H1 (cell line): Measurements from ENCODE around the gene MFAP3L. TPM values are rescaled to one million over a fixed set of nuclear protein-coding genes. Genes with fewer than 3 reads are reported as not detected.

Experiments used
- CTCF ChIA-PET: fragments of 300-600 bp; sonication (Branson Sonifier 250); formaldehyde crosslinking; loops from one replicate; lab custom pipeline; 2021; ENCODE audit not compliant: partially characterized antibody; lab: Charles Lee
- POLR2A ChIA-PET: fragments of 300-600 bp; sonication (Branson Sonifier 250); formaldehyde crosslinking; loops from one replicate; lab custom pipeline; 2021; ENCODE audit warnings: inconsistent platforms; ENCODE audit not compliant: partially characterized antibody; lab: Charles Lee
- DNase-seq, 2 experiments: peaks; one replicate each; pipeline versions ENCODE4 v3.0.0 to v3.0.0-alpha.2; 2010 to 2022; ENCODE audit warnings: low spot score in 2 of 2, low read depth in 1 of 2, mixed read lengths in 1 of 2
- FAIRE-seq: peaks from 2 replicates; lab custom pipeline; 2011; peaks lifted over from hg19 to GRCh38; lab: Jason Lieb, UNC
- H2AFZ ChIP-seq: 2 replicates; pipeline ENCODE4 v1.8.1; 2012; ENCODE audit warnings: low read length, inconsistent platforms
- H2AK5ac ChIP-seq: 2 replicates; pipeline ENCODE4 v1.6.1; 2013; ENCODE audit warnings: low read depth, low read length
- H2BK120ac ChIP-seq: replicated peaks from 2 replicates; pipeline ENCODE3; 2013; ENCODE audit warnings: low read depth, low read length, inconsistent platforms
- H2BK12ac ChIP-seq: 2 replicates; pipeline ENCODE4 v1.6.1; 2013; ENCODE audit warnings: low read depth, low read length
- H2BK15ac ChIP-seq: 2 replicates; pipeline ENCODE4 v1.6.1; 2013; ENCODE audit warnings: low read length
- H2BK20ac ChIP-seq: 2 replicates; pipeline ENCODE4 v1.6.1; 2013; ENCODE audit warnings: low read length
- H2BK5ac ChIP-seq: 2 replicates; pipeline ENCODE4 v1.6.1; 2013; ENCODE audit warnings: low read depth, low read length
- H3K14ac ChIP-seq: 2 replicates; pipeline ENCODE4 v1.6.1; 2013; ENCODE audit warnings: inconsistent platforms; ENCODE audit not compliant: insufficient read length
- H3K18ac ChIP-seq: 2 replicates; pipeline ENCODE4 v1.6.1; 2013; ENCODE audit warnings: low read length; ENCODE audit errors: extremely low read depth
- H3K23ac ChIP-seq: 2 replicates; pipeline ENCODE4 v1.6.1; 2013; ENCODE audit warnings: inconsistent platforms; ENCODE audit not compliant: insufficient read length
- H3K23me2 ChIP-seq: 2 replicates; pipeline ENCODE4 v1.6.1; 2013; ENCODE audit warnings: low read depth, low read length
- H3K27ac ChIP-seq: 2 replicates; pipeline ENCODE4 v1.6.1; 2011; ENCODE audit warnings: low read depth, low read length, inconsistent platforms
- H3K27me3 ChIP-seq, 4 experiments: replicated peaks in 1 of 4; 1 replicate in 1 of 4; 2 replicates in 3 of 4; pipeline versions ENCODE4 v1.6.1 to v1.8.1; 2011 to 2013; ENCODE audit warnings: low read length in 3 of 4, mild to moderate bottlenecking in 3 of 4, inconsistent platforms in 2 of 4, mixed read lengths in 2 of 4, moderate library complexity in 1 of 4; ENCODE audit not compliant: control insufficient read depth in 3 of 4, insufficient read depth in 3 of 4; ENCODE audit errors: extremely low read depth in 1 of 4
- H3K36me3 ChIP-seq, 4 experiments: 2 replicates each; pipeline versions ENCODE4 v1.6.1 to v1.8.1; 2011 to 2013; ENCODE audit warnings: mild to moderate bottlenecking in 4 of 4, low read length in 3 of 4, moderate library complexity in 2 of 4, control low read depth in 1 of 4, inconsistent platforms in 1 of 4; ENCODE audit not compliant: insufficient read depth in 4 of 4, control insufficient read depth in 2 of 4
- H3K4ac ChIP-seq: replicated peaks from 2 replicates; pipeline ENCODE3; 2013; ENCODE audit warnings: low read length, low read depth, mixed read lengths, inconsistent platforms; ENCODE audit not compliant: insufficient read length
- H3K4me1 ChIP-seq, 4 experiments: replicated peaks in 1 of 4; 1 replicate in 1 of 4; 2 replicates in 3 of 4; pipeline versions ENCODE4 v1.6.1 to v1.8.1; 2011 to 2013; ENCODE audit warnings: low read length in 3 of 4, inconsistent platforms in 2 of 4, mixed read lengths in 1 of 4; ENCODE audit not compliant: insufficient read depth in 4 of 4, control insufficient read depth in 3 of 4
- H3K4me2 ChIP-seq, 2 experiments: 2 replicates each; pipeline versions ENCODE4 v1.6.1 to v1.8.1; 2011 to 2013; ENCODE audit warnings: low read depth in 2 of 2, low read length in 2 of 2, control low read depth in 1 of 2, inconsistent platforms in 1 of 2, mild to moderate bottlenecking in 1 of 2; ENCODE audit not compliant: insufficient read depth in 1 of 2
- H3K4me3 ChIP-seq, 4 experiments: fragments of 200-600, 300-600 bp in 1 of 4; sonication (generic), shearing (Covaris generic), sonication (Bioruptor Twin) in 1 of 4; 2 replicates each; pipeline versions ENCODE4 v1.5.1 to v1.8.1; 2011 to 2016; ENCODE audit warnings: low read length in 4 of 4, low read depth in 3 of 4, control low read depth in 2 of 4, inconsistent platforms in 2 of 4, mild to moderate bottlenecking in 2 of 4, mixed read lengths in 1 of 4, moderate library complexity in 1 of 4; ENCODE audit not compliant: insufficient read depth in 2 of 4; ENCODE audit errors: extremely low read depth in 1 of 4
- H3K56ac ChIP-seq: replicated peaks from 2 replicates; pipeline ENCODE3; 2013; ENCODE audit warnings: low read depth, mild to moderate bottlenecking, mixed read lengths, low read length, inconsistent platforms; ENCODE audit not compliant: insufficient read length
- H3K79me1 ChIP-seq: 2 replicates; pipeline ENCODE4 v1.6.1; 2013; ENCODE audit warnings: low read depth, low read length, control low read depth
- H3K79me2 ChIP-seq, 2 experiments: 2 replicates each; pipeline versions ENCODE4 v1.6.1 to v1.8.1; 2012 to 2013; ENCODE audit warnings: low read length in 2 of 2, mild to moderate bottlenecking in 2 of 2, inconsistent platforms in 1 of 2; ENCODE audit not compliant: insufficient read depth in 2 of 2, control insufficient read depth in 1 of 2
- H3K9ac ChIP-seq, 4 experiments: replicated peaks in 1 of 4; 1 replicate in 1 of 4; 2 replicates in 3 of 4; pipeline versions ENCODE4 v1.6.1 to v1.8.1; 2011 to 2013; ENCODE audit warnings: low read depth in 3 of 4, low read length in 3 of 4, control low read depth in 2 of 4, mild to moderate bottlenecking in 2 of 4, moderate library complexity in 2 of 4, inconsistent platforms in 1 of 4; ENCODE audit errors: extremely low read depth in 1 of 4
- H3K9me3 ChIP-seq, 2 experiments: 2 replicates each; pipeline versions ENCODE4 v1.6.1 to v1.8.1; 2012 to 2013; ENCODE audit warnings: mild to moderate bottlenecking in 2 of 2, moderate library complexity in 2 of 2, control low read depth in 1 of 2, inconsistent platforms in 1 of 2, low read depth in 1 of 2, low read length in 1 of 2, mixed read lengths in 1 of 2; ENCODE audit not compliant: insufficient read depth in 2 of 2
- H4K20me1 ChIP-seq, 2 experiments: replicated peaks in 1 of 2; 2 replicates each; pipeline versions ENCODE3 to v1.8.1; 2011 to 2013; ENCODE audit warnings: inconsistent platforms in 2 of 2, low read length in 2 of 2, mild to moderate bottlenecking in 1 of 2; ENCODE audit not compliant: insufficient read depth in 2 of 2, control insufficient read depth in 1 of 2
- H4K5ac ChIP-seq: 2 replicates; pipeline ENCODE4 v1.6.1; 2013; ENCODE audit warnings: low read length, low read depth, mixed read lengths, inconsistent platforms; ENCODE audit not compliant: insufficient read length
- H4K8ac ChIP-seq: 2 replicates; pipeline ENCODE4 v1.8.0; 2013; ENCODE audit warnings: mild to moderate bottlenecking, moderate library complexity, low read length, inconsistent platforms; ENCODE audit not compliant: insufficient read depth; ENCODE audit errors: extremely low read depth
- H4K91ac ChIP-seq: replicated peaks from 2 replicates; pipeline ENCODE3; 2013; ENCODE audit warnings: low read length, mixed read lengths, inconsistent platforms; ENCODE audit not compliant: insufficient read length
- CTBP2 ChIP-seq: IDR thresholded peaks from 2 replicates; pipeline ENCODE4 v1.7.0; 2011; ENCODE audit warnings: borderline replicate concordance, mild to moderate bottlenecking, moderate library complexity, mixed read lengths, low read length; ENCODE audit not compliant: insufficient read depth, insufficient read length
- RFX5 ChIP-seq: IDR thresholded peaks from 2 replicates; pipeline ENCODE4 v1.6.1; 2011; ENCODE audit warnings: low read depth, low read length, improper control_type of control experiment, borderline replicate concordance
- RXRA ChIP-seq: IDR thresholded peaks from 2 replicates; pipeline ENCODE4 v1.6.1; 2011; ENCODE audit warnings: low read depth, mild to moderate bottlenecking, low read length, moderate library complexity; ENCODE audit not compliant: insufficient read depth
- WGBS, 2 experiments: shearing (Covaris generic) in 1 of 2; methylation state at CpG; one replicate each; pipeline versions ENCODE4 v1.1.6 to v1.1.7; 2013 to 2015; ENCODE audit warnings: low lambda C conversion rate in 2 of 2, mixed read lengths in 2 of 2, inconsistent platforms in 1 of 2, low coverage in 1 of 2, missing lambda C conversion rate in 1 of 2; ENCODE audit not compliant: insufficient replicate concordance in 2 of 2, insufficient coverage in 1 of 2, insufficient read length in 1 of 2; ENCODE audit errors: extremely low coverage in 1 of 2, missing lambda C conversion rate in 1 of 2; 5-methylcytosine and 5-hydroxymethylcytosine counted together
- polyA plus RNA-seq, 7 experiments: library from polyadenylated mRNA; depleted of rRNA in 3 of 7; stranded (reverse) in 5 of 7; unstranded in 2 of 7; fragments of >200 nt in 5 of 7; fragments of 200-250 nt in 2 of 7; gene quantifications; 1 replicate in 5 of 7; 2 replicates in 1 of 7; 4 replicates in 1 of 7; pipeline versions ENCODE4 v1.2.1 to v1.2.3, GENCODE V29; 2011 to 2013; ENCODE audit warnings: missing spikeins in 2 of 7, mixed read lengths in 2 of 7
- total RNA-seq: library from RNA; stranded (reverse); fragmentation: NEBNext Ultra II Directional; extraction: Animal tissue kit (Norgen Biotek cat#: 25700); gene quantifications from 2 replicates; pipeline ENCODE4 v1.2.1, GENCODE V29; 2021

MFAP3L gene
- total and polyA plus RNA-seq, 2 of the 8 experiments (the other 6 are each of a cell fraction or from before 2014, with no cell fraction given) = 7.0 to 9.8 TPM

DNA sequence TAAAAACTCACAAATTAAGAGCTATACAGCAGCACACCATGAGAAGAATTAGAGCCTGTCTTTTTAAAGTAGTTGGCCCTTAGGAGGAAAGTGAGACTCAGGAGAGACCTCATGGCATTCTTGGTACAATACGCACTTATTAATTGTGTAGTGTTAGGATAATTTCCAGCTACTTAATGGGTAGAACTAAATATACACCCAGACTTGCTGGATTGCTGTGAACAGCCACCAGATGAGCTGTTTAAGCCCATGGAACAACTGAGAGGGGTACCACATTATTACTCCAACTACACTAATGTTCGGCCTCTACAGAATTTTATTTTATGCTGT is 13.6 kb downstream of the MFAP3L start:
- no peak overlapping the region for H2BK20ac ChIP-seq
- H3K23me2 ChIP-seq = no peaks in the 10 kb centered on the region
- WGBS, 2 experiments = 93% methylated on average over 2 of the region's 2 CpGs; no CpG with 5 or more reads in 1 of the 2 experiments
- no peak overlapping the region for H3K23ac ChIP-seq
- no peak for DNase-seq
- H3K9ac ChIP-seq = no peak overlapping the region
- no peaks in the 10 kb centered on the region; a peak in 1 of 4 replicates for H3K79me2 ChIP-seq
- TF ChIP-seq RXRA (no peak), CTBP2 (no peak), RFX5 (no peak)
- TF ChIP-seq, all 59 proteins: peak for 0
- Histone ChIP-seq H3K36me3 (no peaks in the 10 kb centered on the region; a peak in 1 of 8 replicates), H2AFZ (no peak overlapping the region), H4K8ac (no peak overlapping the region), H3K79me1 (no peaks in the 10 kb centered on the region; the same call in 1 of the 2 replicates), H2BK120ac (no peak overlapping the region), H3K9me3 (no peaks in the 10 kb centered on the region), H4K20me1 (no peaks in the 10 kb centered on the region), H4K91ac (no peak overlapping the region), H2BK5ac (no peak overlapping the region), H3K4me1 (peaks cover 0 to 7% (median 1%) of the 10 kb centered on the region in 4 experiments; a peak in 1 of 7 replicates), H2AK5ac (no peak overlapping the region), H3K14ac (no peak overlapping the region), H3K27me3 (no peaks in the 10 kb centered on the region), H3K4me3 (no peak overlapping the region), H3K27ac (no peak overlapping the region), H3K56ac (no peak overlapping the region), H3K4ac (no peak overlapping the region), H3K4me2 (no peak overlapping the region), H2BK12ac (no peak overlapping the region), H2BK15ac (no peak overlapping the region), H3K18ac (no peak overlapping the region), H4K5ac (no peak overlapping the region)
- FAIRE-seq = no peak
- POLR2A ChIA-PET = interaction anchor here (1.0 kb wide), 3 partner anchors 9 to 34 kb away, joined by 3 to 4 read pairs (median 3); no protein-coding TSS in a partner anchor
- CTCF ChIA-PET = interaction anchor here (0.6 to 1.8 kb wide), 3 partner anchors 12 to 90 kb away, joined by 3 to 10 read pairs (median 3); partner anchors contain the start of gene MFAP3L
